Activated T-helper 1 cell treated with Interleukin-2 at 50 U/mL for 16 hours (primary cell): ENCODE results near the gene ARVCF.

Experiments used
- DNase-seq: peaks from one replicate; pipeline ENCODE4 v3.0.0-alpha.2; 2020; ENCODE audit warnings: low read depth

ARVCF gene

GRCh38 chr22:20052309-20053259, 36.0 kb upstream of the ARVCF start:
- DNase-seq = no peak

GRCh38 chr22:20051927-20052308, 35.3 kb upstream of the ARVCF start:
- DNase-seq = no peak

GRCh38 chr22:20046730-20047129, 30.1 kb upstream of the ARVCF start:
- no peak for DNase-seq

GRCh38 chr22:20044495-20045151, 28.0 kb upstream of the ARVCF start:
- DNase-seq = no peak

GRCh38 chr22:20043997-20044342, 27.3 kb upstream of the ARVCF start:
- no peak for DNase-seq

GRCh38 chr22:20043057-20043996, 26.7 kb upstream of the ARVCF start:
- DNase-seq = no peak

- no peak for DNase-seq
Measured at GRCh38 chr22:20040327-20041200, 23.9 kb upstream of the ARVCF start.

GRCh38 chr22:20039683-20040325, 23.2 kb upstream of the ARVCF start:
- DNase-seq = no peak

GRCh38 chr22:20038574-20038973, 22.0 kb upstream of the ARVCF start:
- DNase-seq = no peak

GRCh38 chr22:20037419-20037818, 20.8 kb upstream of the ARVCF start:
- no peak for DNase-seq

- DNase-seq = no peak
Measured at GRCh38 chr22:20036535-20037392, 20.1 kb upstream of the ARVCF start.

GRCh38 chr22:20036084-20036482, 19.5 kb upstream of the ARVCF start:
- no peak for DNase-seq

GRCh38 chr22:20035375-20036083, 18.9 kb upstream of the ARVCF start:
- no peak for DNase-seq

- no peak for DNase-seq
Measured at GRCh38 chr22:20034143-20034542, 17.5 kb upstream of the ARVCF start.

GRCh38 chr22:20033045-20033706, 16.6 kb upstream of the ARVCF start:
- no peak for DNase-seq

GRCh38 chr22:20032407-20032991, 15.9 kb upstream of the ARVCF start:
- DNase-seq = no peak

GRCh38 chr22:20031732-20032406, 15.2 kb upstream of the ARVCF start:
- no peak for DNase-seq
